Stimulated activated CD8-positive, alpha-beta memory T cell treated with anti-CD3 and anti-CD28 coated beads, Interleukin-12 subunit alpha, Interleukin-12 subunit beta, amount 100 ng/mL, for 24 hours (primary cell): ENCODE results near the gene UBN1.
"Not testable (repeated sequence)": the region's sequence is repeated elsewhere in the genome, so short reads cannot be mapped to it uniquely, and the experiment has no call there.

ENCODE experiments used
- DNase-seq: peaks from one replicate; pipeline ENCODE4 v3.0.0-alpha.2; 2020; ENCODE audit errors: extremely low read depth

UBN1 gene

DNA sequence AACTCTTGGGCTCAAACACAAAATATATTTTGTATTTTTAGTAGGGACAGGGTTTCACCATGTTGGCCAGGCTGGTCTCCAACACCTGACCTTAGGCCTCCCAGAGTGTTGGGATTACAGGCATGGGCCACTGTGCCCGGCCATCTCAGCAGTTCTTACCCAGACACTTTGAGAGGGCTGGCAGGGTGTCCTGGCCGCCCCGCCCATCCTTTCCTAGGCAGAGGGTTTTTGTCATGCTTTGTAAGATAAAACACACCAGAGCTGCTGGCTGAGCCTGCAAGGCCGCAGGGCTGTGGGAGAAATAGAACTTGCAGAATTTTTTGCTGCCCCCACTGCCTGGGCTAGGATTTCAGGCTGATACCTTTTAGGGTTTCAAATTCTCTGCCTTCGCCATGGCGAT, 80.9 kb downstream of the UBN1 start:
- DNase-seq = no peak

DNA sequence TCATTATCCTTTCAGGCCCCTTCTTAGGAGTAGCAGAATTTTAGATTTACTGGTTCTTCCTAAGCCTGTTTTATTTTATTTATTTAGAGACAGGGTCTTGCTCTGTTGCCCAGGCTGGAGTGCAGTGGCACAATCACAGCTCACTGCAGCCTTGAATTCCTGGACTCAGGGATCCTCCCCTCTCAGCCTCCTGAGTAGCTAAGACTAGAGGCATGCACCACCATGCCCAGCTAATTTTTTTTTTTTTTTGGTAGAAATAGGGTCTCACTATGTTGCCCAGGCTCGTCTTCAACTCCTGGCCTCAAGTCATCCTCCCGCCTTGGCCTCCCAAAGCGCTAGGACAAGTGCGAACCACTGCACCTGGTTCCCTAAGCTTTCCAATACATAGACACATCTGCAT, 82.3 kb downstream of the UBN1 start:
- DNase-seq = not testable (repeated sequence)

DNA sequence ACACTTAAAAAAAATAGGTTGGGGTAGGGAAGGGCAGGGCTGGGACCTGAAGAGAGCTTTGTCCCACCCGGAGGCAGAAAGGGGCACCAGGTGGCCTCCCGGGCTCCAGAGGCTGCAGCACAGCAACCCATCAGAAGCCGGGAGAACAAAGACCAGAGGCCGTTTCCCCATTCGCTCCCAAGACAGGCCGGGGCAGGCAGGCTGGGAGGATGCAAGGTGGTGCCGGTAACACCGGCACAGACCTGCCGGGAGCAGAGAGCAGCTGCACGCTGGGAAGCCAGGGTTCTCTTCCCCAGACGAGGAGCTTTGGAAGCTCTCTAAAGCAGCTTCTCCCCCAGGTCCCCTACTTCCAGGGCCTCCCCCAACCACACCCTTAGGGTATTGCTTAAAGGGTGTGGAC, 84.1 kb downstream of the UBN1 start:
- DNase-seq = no peak
